GM21786 (cell line): ENCODE measurements around the gene TNFAIP2.

Source experiments
- ATAC-seq: cut with Tn5 transposase; IDR thresholded peaks from one replicate; pipeline ENCODE4 v1.9.1; 2021; ENCODE audit not compliant: unreplicated experiment

The TNFAIP2 gene

GRCh38 chr14:103093856-103094405, 29.3 kb upstream of the TNFAIP2 start:
- no peak for ATAC-seq

GRCh38 chr14:103094406-103095209, 28.7 kb upstream of the TNFAIP2 start, which contains the start of gene EXOC3L4:
TSS of gene EXOC3L4 (plus strand) at chr14:103094725. CDS start at chr14:103100220, 5,495 bp downstream.
- no peak for ATAC-seq

DNA sequence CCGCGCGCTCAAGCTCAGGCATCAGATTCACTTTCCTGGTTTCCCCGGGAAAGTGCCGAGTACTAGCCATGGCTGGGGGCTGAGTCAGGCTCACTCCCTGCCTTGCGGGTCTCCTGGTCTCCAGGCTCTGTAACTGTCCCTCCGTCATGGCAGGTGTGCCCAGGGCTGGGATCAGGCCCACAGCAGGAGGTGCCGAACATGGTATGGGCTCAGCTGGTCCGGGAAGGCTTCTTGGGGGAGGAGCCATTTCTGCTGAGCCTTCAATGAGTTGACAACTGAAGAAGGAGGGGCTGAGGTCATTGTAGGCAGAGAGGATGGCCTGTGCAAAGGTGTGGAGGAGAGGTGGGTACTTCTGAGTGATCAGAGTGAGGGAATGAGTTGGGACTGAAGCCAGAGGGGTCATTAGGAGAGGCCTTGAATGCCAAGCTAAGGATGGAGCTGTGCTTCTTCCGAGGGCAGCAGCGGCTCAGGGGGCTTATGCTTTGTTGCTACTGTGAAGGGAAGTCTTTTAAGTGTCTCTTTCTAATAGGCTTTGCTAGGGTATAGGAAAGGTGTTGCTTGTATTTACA, 28.0 kb upstream of the TNFAIP2 start:
- ATAC-seq: no peak

- ATAC-seq: no peak
Measured at GRCh38 chr14:103096387-103096786, 26.9 kb upstream of the TNFAIP2 start.

DNA sequence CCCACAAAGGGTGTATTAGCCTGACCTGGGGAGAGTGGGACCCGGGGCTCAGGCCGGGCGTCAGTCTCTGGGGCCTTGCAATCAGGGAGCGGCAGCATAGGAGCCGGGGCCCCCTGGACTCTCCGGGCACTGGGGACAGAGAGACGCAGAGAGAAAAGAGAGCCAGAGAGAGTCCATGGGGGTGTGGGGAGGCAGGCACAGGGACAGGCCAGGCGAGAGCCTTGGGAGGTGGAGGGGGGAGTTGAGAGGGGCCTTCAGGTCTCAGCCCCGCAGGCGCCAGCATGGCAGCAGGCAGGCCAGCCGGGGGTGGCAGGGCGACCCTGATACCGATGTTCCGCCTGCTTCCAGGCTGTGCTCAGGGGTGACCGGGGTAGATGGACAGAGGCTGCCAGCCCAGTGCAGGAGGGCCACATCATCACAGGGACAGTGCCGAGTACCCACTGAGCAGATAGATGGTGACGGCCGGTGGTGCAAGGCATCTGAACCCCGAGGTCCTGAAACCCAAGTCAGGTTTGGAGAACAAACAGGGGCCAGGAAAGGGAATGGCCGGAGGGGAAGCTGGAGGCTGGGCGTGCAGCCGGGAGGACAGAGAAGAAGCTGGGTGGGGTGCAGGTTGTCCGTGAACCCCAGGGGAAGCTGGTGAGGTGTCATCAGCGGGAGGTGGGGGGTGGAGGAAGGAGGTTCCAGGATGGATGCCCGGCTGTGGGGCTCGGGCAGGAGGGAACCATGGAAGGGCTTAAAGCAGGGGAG, 25.8 kb upstream of the TNFAIP2 start:
- no peak for ATAC-seq

- ATAC-seq: no peak
Measured at GRCh38 chr14:103097994-103098957, 25.0 kb upstream of the TNFAIP2 start.

GRCh38 chr14:103099081-103099732, 24.1 kb upstream of the TNFAIP2 start:
- ATAC-seq: no peak

DNA sequence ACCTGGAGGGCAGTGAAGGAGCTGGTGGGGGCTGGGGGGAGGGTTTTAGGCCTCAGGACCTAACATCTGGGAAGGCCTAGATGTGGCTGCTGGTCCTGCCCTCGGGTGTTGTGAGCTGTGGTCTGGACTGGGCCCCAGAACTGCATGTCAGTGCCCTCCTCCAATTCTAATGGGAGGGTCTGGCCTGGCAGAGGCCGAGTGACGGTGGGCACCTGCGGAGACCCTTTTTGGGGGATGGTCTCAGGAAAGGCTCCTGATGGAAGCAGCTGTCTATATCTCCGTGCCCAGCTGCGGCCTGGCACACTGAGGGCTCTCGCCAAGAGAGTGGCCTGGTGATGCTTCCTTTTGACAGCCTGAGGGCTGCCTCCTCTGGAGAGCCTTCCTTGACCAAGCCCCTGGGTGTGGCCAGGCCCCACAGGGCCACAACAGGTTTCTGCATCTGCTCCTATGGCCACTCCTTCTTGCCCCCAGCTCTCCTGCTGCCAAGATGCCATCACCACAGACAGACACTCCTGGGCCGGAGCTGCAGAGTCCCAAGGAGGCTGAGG, 23.5 kb upstream of the TNFAIP2 start:
- no peak for ATAC-seq

DNA sequence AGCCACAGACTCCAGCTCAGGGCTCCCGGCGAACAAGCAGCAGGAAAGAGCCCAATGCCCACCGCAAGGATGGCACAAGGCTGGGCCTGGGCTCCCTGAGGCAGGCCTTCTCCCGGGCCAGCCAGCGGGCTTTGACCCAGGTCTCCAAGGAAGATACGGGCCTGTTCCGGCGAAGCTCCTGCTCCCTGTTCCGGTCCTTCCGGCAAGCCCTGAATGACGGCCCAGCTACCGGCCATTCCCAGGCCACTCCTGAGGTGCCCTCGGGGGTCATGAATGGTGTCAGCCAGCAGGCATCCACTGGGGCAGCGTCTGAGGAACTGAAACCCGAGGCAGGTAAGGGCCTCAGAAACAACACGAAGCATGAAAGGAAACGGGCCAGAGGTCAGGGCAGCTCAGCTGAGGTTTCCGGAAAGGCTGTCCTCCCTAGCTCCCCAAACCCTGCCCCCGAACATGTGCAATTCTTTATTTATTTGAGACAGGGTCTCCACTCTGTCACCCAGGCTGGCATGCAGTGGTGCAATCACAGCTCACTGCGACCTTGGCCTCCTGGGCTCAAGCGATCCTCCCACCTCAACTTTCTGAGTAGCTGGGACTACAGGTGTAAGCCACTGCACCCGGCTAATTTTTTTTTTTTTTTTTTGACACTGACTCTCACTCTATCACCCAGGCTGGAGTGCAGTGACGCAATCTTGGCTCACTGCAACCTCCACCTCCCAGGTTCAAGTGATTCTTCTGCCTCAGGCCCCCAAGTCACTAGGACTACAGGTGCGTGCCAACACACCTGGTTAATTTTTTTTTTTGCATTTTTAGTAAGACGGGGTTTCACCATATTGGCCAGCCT, 22.8 kb upstream of the TNFAIP2 start:
- peak; percentile 77 for ATAC-seq

DNA sequence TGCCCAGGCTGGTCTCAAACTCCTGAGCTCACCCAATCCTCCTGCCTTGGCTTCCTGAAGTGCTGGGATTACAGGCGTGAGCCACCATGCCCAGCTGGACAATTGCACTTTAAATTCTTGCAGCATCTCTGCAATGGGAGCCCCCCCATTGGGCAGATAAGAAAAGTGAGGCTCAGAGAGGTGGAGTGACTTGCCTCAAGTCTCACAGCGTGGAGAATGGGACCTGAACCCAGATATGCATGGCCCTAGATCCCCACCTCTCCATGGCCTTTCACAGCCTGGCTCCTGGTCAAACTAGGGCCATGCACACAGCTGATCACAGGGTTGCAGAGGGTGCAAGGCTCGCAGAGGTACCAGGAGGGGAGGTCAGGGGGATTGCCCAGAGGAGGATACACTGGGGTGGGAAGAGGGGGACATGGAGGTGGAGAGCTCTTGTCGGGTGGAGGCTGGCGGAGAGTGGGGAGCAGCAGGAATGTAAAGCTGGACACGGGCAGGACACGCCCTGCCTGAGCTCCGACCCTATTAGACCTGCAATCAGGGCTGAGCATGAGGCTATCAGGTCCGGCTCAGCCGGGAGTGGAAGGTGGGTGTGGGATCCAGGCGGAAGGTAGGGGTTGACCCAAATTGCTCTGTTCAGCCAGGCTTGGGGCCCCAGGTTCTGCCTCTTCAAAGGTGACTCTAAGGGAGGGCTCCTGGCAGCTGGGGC, 21.9 kb upstream of the TNFAIP2 start:
- ATAC-seq: no peak

DNA sequence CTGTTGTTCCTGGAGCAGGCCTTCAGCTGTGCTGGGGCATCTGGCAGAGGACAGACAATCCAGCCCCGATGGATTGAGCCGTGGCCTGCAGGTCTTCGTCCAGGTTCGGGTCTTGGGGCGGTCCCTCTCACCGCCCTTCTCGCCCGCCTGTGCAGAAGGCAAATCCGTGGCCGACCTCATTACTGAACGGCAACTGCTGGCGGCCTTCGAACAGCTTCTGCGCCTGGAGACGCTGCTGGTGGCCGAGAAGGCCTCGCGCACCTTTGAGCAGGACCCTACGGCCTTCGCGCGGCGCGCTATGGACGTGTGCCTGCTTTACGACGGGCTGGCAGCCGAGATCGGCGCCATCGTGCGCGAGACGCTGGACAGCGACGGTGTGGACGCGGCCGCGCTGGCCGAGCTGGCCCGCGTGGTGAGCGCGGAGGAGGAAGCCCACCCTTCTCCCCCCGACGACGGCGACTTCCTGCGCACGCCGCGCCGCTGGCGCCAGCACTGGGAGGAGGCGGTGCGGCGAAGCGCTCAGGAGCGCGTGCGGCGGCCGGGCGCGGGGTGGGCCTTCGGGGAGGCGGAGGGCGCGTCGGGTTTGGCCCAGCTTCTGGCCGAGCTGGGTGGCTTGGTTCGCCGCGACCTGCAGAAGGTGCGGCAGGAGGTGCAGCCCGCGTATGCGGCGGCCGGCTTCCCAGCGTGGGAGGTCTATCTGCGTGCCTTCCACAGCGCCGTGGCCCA, 21.1 kb upstream of the TNFAIP2 start:
- ATAC-seq: no peak

- ATAC-seq: no peak
Measured at GRCh38 chr14:103102689-103103260, 20.5 kb upstream of the TNFAIP2 start.

- no peak for ATAC-seq
Measured at GRCh38 chr14:103103461-103104388, 19.5 kb upstream of the TNFAIP2 start.

GRCh38 chr14:103104389-103104653, 18.9 kb upstream of the TNFAIP2 start:
- no peak for ATAC-seq

GRCh38 chr14:103104654-103105452, 18.4 kb upstream of the TNFAIP2 start:
- no peak for ATAC-seq
